HG03571 (cell line): ENCODE measurements around the gene CHRNA10.
"Not testable (repeated sequence)": the region's sequence is repeated elsewhere in the genome, so short reads cannot be mapped to it uniquely, and the experiment has no call there.

Experiments used
- ATAC-seq: cut with Tn5 transposase; IDR thresholded peaks from one replicate; pipeline ENCODE4 v1.9.1; 2021; ENCODE audit not compliant: unreplicated experiment

Gene CHRNA10

DNA sequence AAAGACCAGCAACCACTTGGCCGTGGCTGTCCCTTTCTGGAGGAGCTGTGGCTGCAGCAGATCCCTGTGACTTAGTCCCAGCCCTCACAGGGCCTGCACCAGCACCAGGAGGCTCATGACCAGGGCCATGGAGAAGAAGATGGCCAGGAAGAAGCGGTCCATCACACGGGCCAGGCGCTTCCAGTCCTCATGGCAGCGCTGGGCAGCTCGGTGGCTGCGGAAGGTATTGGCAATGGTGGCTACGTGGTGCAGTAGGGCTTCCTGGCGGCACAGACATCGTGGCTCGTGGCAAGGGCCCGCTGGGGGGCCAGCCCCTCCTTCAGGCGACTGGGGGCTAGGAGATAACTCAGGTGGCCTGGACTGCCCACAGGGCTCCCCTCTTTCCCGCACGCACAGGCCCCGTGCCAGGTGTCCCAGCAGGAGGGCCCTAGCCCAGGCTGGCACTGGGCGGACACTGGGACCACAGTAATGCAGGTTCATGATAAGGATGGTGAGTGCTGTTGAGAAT lies 5.1 kb downstream of the CHRNA10 start:
- no peak for ATAC-seq

DNA sequence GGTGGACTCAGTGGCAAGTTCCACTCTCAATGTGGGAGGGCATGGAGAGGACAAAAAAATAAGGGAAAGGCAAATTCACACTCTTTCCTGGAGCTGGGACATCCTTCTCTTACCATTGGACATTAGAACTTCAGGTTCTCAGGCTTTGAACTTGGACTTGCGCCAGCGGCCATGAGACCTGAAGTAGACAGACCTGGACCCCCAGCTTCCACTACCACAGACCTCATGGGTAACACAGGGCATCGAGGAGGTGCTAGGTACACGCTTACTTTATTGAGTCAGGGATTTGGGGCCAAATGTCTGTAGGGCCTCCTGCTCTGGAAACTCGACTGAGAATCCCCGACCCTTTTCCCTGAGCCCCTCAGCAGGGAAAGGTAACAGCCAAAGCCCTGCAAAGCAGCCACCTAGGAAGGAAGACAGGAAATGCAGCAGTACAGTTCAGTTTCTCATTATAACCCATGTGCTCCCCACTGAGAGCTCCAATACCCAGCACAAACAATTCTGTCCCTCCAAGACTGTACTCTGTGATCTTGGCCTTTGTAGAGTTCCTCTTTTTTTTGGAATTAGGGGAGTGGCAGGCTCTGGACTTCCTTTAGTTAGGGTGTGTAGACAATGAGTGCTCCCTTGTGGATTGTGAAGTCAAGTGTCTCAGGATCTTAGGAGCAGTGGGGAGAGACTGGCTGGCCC lies 5.7 kb downstream of the CHRNA10 start:
- no peak for ATAC-seq

DNA sequence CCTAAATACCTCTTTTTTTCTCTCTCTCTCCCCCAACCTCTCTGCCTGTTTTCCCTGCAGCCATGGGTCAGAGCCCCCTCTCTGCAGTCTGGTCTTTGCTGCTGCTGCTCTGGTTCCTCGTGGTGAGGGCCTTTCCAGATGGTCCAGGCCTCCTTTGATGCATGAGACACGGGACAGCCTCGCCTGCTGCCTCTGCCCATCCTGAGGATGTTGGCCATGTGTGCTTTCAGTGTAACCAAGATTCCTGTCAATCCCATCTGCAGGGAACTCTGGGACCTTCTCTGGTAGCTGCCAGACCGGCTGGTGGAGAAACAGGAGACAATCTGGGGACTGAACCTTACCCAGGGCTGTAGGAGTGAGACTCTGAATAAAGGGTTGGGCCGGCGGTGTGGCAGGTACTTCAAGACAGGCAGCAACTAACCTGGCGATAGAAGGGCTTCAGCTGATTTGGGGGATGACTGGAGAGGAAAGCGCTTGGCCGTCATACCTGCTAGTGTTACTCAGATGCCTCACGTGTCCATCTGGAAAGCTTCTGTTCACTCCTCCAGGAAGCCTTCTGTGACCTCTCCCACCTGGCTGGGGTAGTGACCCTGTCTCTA lies 7.1 kb downstream of the CHRNA10 start:
- ATAC-seq: no peak

DNA sequence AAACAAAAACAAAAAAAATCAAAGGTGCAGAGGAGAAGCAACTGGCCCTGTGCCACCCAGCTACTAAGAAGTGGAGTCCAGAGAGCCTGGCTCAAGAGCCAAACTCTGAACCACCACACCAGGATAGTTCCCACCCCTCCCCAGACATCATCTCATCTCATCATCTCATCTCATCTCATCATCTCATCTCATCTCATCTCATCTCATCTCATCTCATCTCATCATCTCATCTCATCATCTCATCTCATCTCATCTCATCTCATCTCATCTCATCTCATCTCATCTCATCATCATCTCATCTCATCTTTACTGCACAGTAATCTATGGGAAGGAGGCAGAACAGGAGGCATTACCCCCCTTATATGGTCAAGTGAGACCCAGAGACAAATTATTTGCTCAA lies 8.3 kb downstream of the CHRNA10 start:
- no peak for ATAC-seq

- ATAC-seq: no peak
Measured at GRCh38 chr11:3660960-3661359, 10.2 kb downstream of the CHRNA10 start.

DNA sequence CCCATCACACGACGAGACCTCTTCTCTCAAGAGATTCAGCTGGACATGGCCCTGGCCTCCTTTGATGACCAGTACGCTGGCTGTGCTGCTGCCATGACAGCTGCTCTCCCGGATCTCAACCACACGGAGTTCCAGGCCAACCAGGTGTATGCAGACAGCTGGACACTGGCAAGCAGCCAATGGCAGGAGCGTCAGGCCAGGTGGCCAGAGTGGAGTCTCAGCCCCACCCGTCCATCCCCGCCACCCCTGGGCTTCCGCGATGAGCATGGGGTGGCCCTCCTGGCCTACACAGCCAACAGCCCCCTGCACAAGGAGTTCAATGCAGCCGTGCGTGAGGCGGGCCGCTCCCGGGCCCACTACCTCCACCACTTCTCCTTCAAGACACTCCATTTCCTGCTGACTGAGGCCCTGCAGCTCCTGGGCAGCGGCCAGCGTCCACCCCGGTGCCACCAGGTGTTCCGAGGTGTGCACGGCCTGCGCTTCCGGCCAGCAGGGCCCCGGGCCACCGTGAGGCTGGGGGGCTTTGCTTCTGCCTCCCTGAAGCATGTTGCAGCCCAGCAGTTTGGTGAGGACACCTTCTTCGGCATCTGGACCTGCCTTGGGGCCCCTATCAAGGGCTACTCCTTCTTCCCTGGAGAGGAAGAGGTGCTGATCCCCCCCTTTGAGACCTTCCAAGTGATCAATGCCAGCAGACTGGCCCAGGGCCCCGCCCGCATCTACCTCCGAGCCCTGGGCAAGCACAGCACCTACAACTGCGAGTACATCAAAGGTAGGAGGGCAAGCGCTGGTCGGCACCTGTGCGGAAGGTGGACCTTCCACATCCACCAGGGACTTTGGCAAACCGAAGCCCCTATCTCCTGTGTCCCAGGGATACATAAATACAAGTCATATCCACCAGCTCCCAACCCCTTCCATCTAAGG lies 11.3 kb downstream of the CHRNA10 start:
- ATAC-seq: no peak

DNA sequence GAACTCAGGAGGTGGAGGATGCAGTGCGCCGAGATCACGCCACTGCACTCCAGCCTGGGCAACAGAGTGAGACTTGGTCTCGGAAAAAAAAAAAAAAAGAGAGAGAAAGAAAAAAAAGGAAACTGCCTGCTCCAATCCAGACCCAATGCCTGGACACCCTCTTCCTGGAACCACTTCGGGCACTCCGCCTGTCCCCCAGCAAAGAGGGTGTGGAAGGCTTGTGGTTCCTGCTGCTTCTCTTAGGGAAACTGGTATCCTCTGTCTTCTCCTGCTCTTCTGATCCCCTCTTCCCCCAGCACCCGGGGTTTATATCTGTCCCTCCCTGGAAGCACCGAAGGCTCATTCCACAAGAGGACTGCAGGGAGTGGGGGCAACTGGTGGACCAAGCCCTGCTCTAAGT lies 12.9 kb downstream of the CHRNA10 start:
- ATAC-seq: no peak

DNA sequence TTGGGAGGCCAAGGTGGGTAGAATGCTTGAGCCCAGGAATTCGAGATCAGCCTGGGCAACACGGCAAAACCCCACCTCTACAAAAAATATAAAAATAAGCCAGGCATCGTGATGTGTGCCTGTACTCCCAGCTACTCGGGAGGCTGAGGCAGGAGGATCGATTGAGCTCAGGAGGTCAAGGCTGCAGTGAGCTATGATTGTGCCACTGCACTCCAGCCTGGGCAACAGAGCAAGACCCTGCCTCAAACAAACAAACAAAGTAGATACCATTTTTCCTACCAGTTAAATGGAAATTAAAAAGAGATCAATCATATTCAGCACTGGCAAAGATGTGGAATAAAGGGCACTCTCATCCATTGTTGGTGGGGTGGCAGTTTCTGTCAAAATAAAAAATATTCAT lies 13.9 kb downstream of the CHRNA10 start:
- ATAC-seq: not testable (repeated sequence)

GRCh38 chr11:3655547-3655946 lies 15.6 kb downstream of the CHRNA10 start:
- ATAC-seq: no peak

- not testable (repeated sequence) for ATAC-seq
Measured at GRCh38 chr11:3652514-3652913, 18.7 kb downstream of the CHRNA10 start.

DNA sequence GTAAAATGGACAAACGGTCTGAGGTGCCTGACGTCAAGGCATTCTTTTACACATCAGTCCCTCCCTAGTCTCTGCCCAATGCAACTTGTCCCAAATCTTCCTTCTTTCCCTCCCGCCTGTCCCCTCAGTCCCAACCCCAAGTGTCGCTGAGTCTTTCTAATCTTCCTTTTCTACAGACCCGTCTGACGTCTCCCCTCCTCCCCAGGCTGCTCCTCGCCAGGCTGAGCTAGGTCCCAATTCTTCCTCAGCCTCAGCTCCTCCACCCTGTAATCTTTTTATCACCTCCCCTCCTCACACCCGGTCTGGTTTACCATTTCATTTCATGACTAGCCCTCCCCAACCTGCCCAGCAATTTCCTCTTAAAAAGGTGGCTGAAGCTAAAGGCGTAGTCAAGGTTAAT lies 21.8 kb downstream of the CHRNA10 start:
- ATAC-seq: not testable (repeated sequence)

DNA sequence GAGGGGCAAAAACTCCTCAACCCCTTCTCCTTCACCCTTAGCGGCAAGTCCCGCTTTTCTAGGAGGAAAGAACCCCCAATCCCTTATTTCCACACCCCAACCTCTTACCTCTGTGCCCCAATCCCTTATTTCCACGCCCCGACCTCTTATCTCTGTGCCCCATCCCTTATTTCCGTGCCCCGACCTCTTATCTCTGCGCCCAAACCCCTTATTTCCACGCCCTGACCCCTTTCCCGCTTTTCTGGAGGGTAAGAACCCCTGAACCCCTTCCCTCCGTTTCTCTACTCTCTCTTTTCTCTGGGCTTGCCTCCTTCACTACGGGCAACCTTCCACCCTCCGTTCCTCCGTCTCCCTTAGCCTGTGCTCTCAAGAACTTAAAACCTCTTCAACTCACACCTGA lies 22.3 kb downstream of the CHRNA10 start:
- not testable (repeated sequence) for ATAC-seq

- ATAC-seq: no peak
Measured at GRCh38 chr11:3645552-3645951, 25.6 kb downstream of the CHRNA10 start.

DNA sequence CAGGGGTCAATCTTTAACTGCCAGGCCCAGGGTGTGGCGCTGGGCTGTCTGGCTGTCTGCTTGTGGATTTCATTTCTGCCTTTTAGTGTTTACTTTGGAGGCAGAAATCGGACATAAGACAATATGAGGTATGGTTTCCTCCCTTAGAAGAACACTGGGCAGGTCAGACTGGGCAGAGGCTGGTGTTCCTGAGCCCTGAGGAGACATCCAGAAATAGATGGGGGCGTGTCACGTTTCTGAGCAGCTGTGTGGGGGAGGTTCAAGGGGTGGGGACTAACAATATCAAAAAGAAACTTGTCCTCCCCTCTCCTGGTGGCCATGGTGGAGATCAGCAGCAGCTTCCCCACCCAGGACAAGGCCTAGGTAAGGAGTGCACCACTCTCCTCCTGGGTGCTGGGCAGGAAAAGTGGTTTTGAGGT lies 26.4 kb downstream of the CHRNA10 start, which contains the start of gene ART1:
Gene ART1 (plus strand): TSS at position 312 of the 419 bp plus-strand sequence. CDS start 14,086 bp downstream, outside the sequence.
- no peak for ATAC-seq

DNA sequence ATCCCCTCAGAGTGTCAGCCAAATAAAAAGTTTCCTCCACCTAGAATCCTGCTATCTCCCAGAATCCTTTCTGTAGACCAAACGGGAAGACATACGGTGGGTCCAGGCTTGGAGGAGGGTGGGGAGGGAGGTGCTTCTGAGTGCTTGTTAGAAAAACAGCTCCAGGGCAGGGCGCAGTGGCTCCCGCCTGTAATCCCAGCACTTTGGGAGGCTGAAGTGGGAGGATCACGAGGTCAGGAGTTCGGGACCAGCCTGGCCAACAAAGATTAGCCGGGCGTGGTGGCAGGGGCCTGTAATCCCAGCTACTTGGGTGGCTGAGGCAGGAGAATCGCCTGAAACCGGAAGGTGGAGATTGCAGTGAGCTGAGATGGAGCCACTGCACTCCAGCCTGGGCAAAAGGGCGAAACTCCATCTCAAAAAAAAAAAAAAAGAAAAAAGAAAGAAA lies 28.1 kb downstream of the CHRNA10 start:
- not testable (repeated sequence) for ATAC-seq

DNA sequence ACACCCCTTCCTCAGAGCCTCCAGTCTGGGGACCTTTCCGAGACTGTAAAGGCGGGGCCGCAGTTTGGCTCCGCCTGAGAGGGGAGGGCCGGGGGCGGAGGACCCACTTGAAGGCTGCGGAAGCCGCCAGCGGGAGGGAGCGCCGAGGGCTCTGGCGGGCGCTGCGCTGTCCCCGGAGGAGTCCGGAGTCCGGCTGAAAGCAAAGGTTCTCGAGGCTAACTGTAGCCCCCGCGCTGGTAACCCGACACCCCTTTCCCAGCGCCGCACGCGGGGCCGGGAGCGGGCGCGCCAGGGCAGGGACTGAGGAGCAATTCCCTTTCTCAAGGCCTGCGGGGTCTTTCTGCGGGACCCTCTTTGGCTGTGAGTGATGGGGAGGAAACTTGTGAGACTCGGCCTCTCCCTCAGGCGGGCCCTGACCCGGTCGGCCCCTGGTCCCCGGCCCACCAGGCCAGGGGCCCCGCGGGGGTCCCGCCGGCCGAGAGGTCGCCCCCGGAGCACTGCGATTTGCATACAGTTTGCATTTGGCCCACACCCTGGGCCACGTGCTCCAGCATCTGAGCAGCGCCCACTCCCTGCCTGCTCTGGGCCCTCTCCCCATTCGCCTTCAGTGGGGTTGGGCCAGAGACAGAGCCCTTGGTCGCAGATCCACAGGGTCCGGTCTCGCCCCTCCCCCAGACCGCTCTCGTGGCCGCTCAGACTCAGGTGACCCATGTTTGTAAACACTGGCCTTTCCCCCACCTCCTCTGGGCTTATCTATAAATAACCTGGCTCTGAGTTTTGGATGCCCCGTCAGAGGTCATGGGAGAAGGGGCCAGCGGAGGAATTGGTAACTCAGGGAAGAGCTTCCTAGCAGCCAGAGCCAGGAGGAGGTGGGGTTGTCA lies 28.9 kb downstream of the CHRNA10 start:
- no peak for ATAC-seq

DNA sequence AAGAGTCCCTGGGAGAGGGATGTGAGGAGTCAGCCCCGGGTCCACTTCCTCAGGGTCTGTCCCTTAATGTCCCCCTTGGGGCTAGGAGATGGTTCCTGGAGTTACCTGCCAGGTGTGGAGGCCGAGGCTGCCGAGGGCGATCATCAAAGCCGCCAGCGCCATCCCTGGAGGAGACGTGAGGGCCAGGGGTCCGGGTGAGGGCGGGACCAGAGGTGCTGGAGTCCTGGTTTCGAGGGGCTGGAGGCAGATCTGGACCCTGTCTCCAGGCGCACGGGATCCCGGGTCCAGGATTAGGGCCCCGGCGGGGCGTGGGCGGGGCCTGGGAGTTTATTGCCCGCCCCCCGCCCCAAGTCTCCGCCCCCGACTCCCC lies 29.5 kb downstream of the CHRNA10 start, which contains the start of gene ART5:
Gene ART5 (minus strand): TSS at position 292 of the 370 bp plus-strand sequence. CDS start 130 bp downstream, at position 162.
- ATAC-seq: no peak

DNA sequence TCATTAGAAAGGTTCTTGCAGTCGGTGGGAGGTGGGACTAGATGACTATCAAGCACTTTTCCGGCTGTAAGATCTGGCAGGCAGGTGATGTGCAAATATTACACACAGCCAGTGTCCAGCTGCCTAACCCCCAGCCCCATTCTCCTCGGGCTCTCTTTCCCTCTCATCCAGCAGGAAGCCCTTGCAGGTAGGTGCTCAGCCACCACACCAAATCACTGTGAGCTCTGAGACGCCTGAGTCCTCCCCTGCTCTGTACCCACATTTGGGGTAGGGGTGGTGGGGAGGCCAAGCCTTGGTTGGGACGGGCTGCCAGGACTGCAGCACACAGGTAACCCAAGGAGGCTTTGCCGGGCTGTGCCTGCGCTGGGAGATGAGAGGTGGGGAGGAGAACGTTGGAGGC lies 30.0 kb downstream of the CHRNA10 start:
- no peak for ATAC-seq

DNA sequence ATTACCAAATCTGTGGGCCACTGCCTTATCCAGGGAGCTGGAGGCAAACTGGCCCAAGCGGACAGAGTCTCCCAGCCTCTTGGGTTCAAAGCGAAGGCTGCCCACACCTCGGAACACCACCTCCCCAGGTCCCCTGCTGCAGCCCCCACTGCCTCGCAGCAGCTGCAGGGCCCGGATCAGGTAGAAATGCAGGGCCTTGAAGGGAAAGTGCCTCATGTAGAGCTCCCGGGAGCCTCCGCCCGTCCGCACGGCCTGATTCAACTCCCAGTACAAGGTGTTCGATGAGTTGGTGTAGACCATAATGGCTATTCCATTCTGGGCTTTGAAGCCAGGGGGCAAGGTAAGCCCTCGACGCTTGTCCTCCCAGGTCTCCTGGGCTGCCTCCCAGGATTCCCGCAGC lies 31.3 kb downstream of the CHRNA10 start:
- no peak for ATAC-seq

DNA sequence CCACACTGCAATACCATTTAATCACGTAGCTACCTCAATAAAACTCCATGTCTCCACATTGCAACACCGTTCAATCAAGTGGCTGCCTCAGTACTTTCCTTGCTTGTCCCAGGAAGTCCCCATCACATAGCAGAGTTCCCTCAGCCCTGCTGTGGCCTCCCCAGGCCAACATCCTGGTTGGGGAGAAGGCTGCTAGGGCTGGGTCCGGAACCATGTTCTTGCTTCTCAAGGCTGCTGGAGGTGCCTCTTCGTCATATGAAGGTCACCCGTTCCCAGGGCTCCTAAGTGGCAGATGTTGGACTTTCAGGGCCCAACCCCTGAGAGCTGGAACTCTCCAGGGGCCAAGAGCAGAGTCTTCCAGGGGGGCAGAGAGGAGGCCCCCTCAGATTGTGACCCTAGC lies 32.7 kb downstream of the CHRNA10 start:
- no peak for ATAC-seq
